Mesendoderm (in vitro differentiated cells): Measurements from ENCODE around the gene SIGLEC14.

Source experiments
- DNase-seq: peaks from one replicate; pipeline ENCODE4 v3.0.0; 2013
- H2AK5ac ChIP-seq: 2 replicates; pipeline ENCODE4 v1.6.1; 2013; ENCODE audit warnings: low read length, inconsistent platforms
- H2BK120ac ChIP-seq: 2 replicates; pipeline ENCODE4 v1.6.1; 2013; ENCODE audit warnings: low read depth, mild to moderate bottlenecking, low read length, moderate library complexity, mixed read lengths
- H2BK15ac ChIP-seq: replicated peaks from 2 replicates; pipeline ENCODE4 v1.6.1; 2013; ENCODE audit warnings: low read depth, mild to moderate bottlenecking, moderate library complexity
- H2BK5ac ChIP-seq: 2 replicates; pipeline ENCODE4 v1.6.1; 2013; ENCODE audit warnings: low read length, inconsistent platforms
- H3K18ac ChIP-seq: 2 replicates; pipeline ENCODE4 v1.6.1; 2013; ENCODE audit warnings: mild to moderate bottlenecking, low read length, mixed read lengths
- H3K23ac ChIP-seq: one replicate; pipeline ENCODE4 v1.6.1; 2013; ENCODE audit warnings: low read length
- H3K27ac ChIP-seq: 2 replicates; pipeline ENCODE4 v1.5.1; 2013; ENCODE audit warnings: low read depth, mild to moderate bottlenecking, inconsistent platforms, low read length, moderate library complexity
- H3K27me3 ChIP-seq: 2 replicates; pipeline ENCODE4 v1.6.1; 2013; ENCODE audit warnings: low read length, control low read depth, mild to moderate bottlenecking, inconsistent platforms; ENCODE audit not compliant: insufficient read depth, poor library complexity
- H3K36me3 ChIP-seq: 2 replicates; pipeline ENCODE4 v1.6.1; 2013; ENCODE audit warnings: low read length, inconsistent platforms; ENCODE audit not compliant: control insufficient read depth, insufficient read depth
- H3K4ac ChIP-seq: one replicate; pipeline ENCODE4 v1.6.1; 2013; ENCODE audit warnings: low read depth, mild to moderate bottlenecking, low read length, moderate library complexity
- H3K4me1 ChIP-seq: 2 replicates; pipeline ENCODE4 v1.6.1; 2013; ENCODE audit warnings: low read depth, low read length, inconsistent platforms; ENCODE audit not compliant: control insufficient read depth
- H3K4me2 ChIP-seq: 2 replicates; pipeline ENCODE4 v1.6.1; 2013; ENCODE audit warnings: low read length
- H3K4me3 ChIP-seq: 2 replicates; pipeline ENCODE4 v1.5.1; 2013; ENCODE audit warnings: mild to moderate bottlenecking, low read length
- H3K56ac ChIP-seq: one replicate; pipeline ENCODE4 v1.6.1; 2013; ENCODE audit warnings: low read length
- H3K79me1 ChIP-seq: 2 replicates; pipeline ENCODE4 v1.6.1; 2013; ENCODE audit warnings: low read length, inconsistent platforms
- H3K79me2 ChIP-seq: 2 replicates; pipeline ENCODE4 v1.6.1; 2013; ENCODE audit warnings: mild to moderate bottlenecking, low read length; ENCODE audit not compliant: control insufficient read depth, insufficient read depth
- H3K9ac ChIP-seq: 2 replicates; pipeline ENCODE4 v1.6.1; 2013; ENCODE audit warnings: low read length, inconsistent platforms
- H4K5ac ChIP-seq: one replicate; pipeline ENCODE4 v1.6.1; 2013; ENCODE audit warnings: low read length
- H4K8ac ChIP-seq: one replicate; pipeline ENCODE4 v1.6.1; 2013; ENCODE audit warnings: low read depth, mild to moderate bottlenecking, control low read depth, low read length, moderate library complexity
- WGBS: extraction: QIAGEN DNeasy Blood & Tissue Kit; methylation state at CpG from one replicate; pipeline ENCODE4 v1.1.7; 2013; ENCODE audit warnings: low lambda C conversion rate, missing lambda C conversion rate; ENCODE audit not compliant: insufficient coverage; ENCODE audit errors: extremely low coverage; 5-methylcytosine and 5-hydroxymethylcytosine counted together

SIGLEC14 gene

GRCh38 chr19:51663650-51664049 lies 17.0 kb upstream of the SIGLEC14 start:
- no peak overlapping the region for H2BK120ac ChIP-seq
- H3K18ac ChIP-seq, result no peak overlapping the region
- H3K56ac ChIP-seq, result no peak overlapping the region
- no CpG with 5 or more reads among the region's 3 CpGs for WGBS
- H3K79me1 ChIP-seq, result no peaks in the 10 kb centered on the region
- H3K36me3 ChIP-seq, result no peaks in the 10 kb centered on the region
- H3K4ac ChIP-seq, result no peak overlapping the region
- H3K79me2 ChIP-seq, result no peaks in the 10 kb centered on the region
- H3K23ac ChIP-seq, result no peak overlapping the region
- H2BK15ac ChIP-seq, result no peak overlapping the region
- no peak for DNase-seq
- no peaks in the 10 kb centered on the region for H3K27me3 ChIP-seq
- no peak overlapping the region for H3K4me3 ChIP-seq
- H3K4me1 ChIP-seq, result no peaks in the 10 kb centered on the region
- H3K9ac ChIP-seq, result no peak overlapping the region
- H2BK5ac ChIP-seq, result no peak overlapping the region
- no peak overlapping the region for H2AK5ac ChIP-seq
- no peak overlapping the region for H3K4me2 ChIP-seq
- H4K5ac ChIP-seq, result no peak overlapping the region
- no peak overlapping the region for H4K8ac ChIP-seq
- no peak overlapping the region for H3K27ac ChIP-seq

DNA sequence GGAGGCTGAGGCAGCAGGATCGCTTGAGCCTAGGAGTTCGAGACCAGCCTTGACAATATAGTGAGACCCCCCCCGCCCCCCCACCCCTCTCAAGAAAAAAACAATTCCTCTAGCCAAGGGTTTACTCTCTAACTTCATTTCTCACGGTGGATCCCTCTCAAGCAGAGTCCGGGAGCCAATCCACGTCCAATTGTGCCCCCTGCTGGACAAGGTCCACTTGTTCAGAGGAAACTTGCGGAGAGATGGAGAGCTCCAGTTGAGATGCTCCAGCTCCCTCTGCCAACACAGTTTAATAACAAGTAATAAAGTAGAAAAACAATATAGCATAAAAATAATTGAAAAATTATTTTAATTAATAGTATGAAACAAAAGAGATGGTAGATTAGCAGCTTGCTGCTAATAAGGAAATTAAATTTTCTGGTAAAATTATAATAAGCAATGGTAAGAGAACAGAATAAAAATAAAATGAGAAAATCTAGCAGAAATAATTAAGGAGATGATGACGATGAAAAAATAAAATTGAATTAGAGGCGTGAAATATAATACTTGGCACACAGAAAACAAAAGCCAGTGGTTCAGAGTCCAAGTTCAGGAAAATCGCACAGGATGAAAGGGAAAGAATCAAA lies 14.5 kb upstream of the SIGLEC14 start:
- H3K56ac ChIP-seq, result no peak overlapping the region
- no peak overlapping the region for H2BK120ac ChIP-seq
- no peak overlapping the region for H2BK15ac ChIP-seq
- H3K27me3 ChIP-seq, result no peaks in the 10 kb centered on the region
- H4K8ac ChIP-seq, result no peak overlapping the region
- H3K27ac ChIP-seq, result no peak overlapping the region
- no CpG with 5 or more reads among the region's 10 CpGs for WGBS
- H4K5ac ChIP-seq, result no peak overlapping the region
- no peaks in the 10 kb centered on the region for H3K4me1 ChIP-seq
- no peak overlapping the region for H3K4me3 ChIP-seq
- no peaks in the 10 kb centered on the region for H3K36me3 ChIP-seq
- no peaks in the 10 kb centered on the region for H3K79me2 ChIP-seq
- no peak overlapping the region for H3K4ac ChIP-seq
- H3K9ac ChIP-seq, result no peak overlapping the region
- no peaks in the 10 kb centered on the region for H3K79me1 ChIP-seq
- DNase-seq, result peak; percentile 81
- H3K18ac ChIP-seq, result no peak overlapping the region
- H2AK5ac ChIP-seq, result no peak overlapping the region
- no peak overlapping the region for H3K4me2 ChIP-seq
- no peak overlapping the region for H3K23ac ChIP-seq
- no peak overlapping the region for H2BK5ac ChIP-seq

DNA sequence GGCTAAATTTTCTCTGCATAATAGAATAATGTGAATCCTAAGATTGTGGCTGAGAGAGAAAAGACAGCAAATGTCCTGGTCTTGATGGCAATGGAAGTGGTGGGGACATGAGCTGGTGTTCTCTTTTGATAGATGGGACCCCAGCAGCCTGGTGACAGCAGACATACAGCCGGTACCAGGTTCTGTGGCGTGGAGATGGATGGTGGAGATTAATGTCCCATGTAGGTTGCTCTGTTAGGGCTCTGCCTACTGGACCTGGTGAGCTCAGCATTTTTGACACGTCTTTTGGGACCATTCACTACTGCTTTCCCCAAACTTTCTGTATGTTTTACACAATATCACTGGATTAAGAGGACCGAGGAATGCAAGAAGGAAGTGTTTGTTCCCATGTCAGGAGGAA lies 8.2 kb upstream of the SIGLEC14 start:
- Histone ChIP-seq H2BK5ac (no peak overlapping the region), H4K5ac (no peak overlapping the region), H3K36me3 (no peaks in the 10 kb centered on the region), H2AK5ac (no peak overlapping the region), H3K4me2 (no peak overlapping the region), H3K4ac (no peak overlapping the region), H3K79me1 (no peaks in the 10 kb centered on the region), H3K56ac (no peak overlapping the region), H2BK15ac (no peak overlapping the region), H3K4me3 (no peak overlapping the region), H3K79me2 (no peaks in the 10 kb centered on the region), H3K9ac (no peak overlapping the region), H2BK120ac (no peak overlapping the region), H3K4me1 (no peaks in the 10 kb centered on the region), H3K23ac (no peak overlapping the region), H4K8ac (no peak overlapping the region), H3K18ac (no peak overlapping the region), H3K27me3 (no peaks in the 10 kb centered on the region), H3K27ac (no peak overlapping the region)
- peak; percentile 11 for DNase-seq
- no CpG with 5 or more reads among the region's 4 CpGs for WGBS

- H3K79me1 ChIP-seq, result no peaks in the 10 kb centered on the region
- H2BK120ac ChIP-seq, result no peak overlapping the region
- no peak overlapping the region for H3K4me2 ChIP-seq
- no peak overlapping the region for H3K18ac ChIP-seq
- no peak overlapping the region for H4K5ac ChIP-seq
- H3K23ac ChIP-seq, result no peak overlapping the region
- H3K9ac ChIP-seq, result no peak overlapping the region
- no peak overlapping the region for H2BK15ac ChIP-seq
- H3K4me3 ChIP-seq, result no peak overlapping the region
- H2BK5ac ChIP-seq, result no peak overlapping the region
- WGBS, result no CpG with 5 or more reads among the region's 2 CpGs
- H3K79me2 ChIP-seq, result no peaks in the 10 kb centered on the region
- H3K27ac ChIP-seq, result no peak overlapping the region
- no peak overlapping the region for H3K56ac ChIP-seq
- no peaks in the 10 kb centered on the region for H3K4me1 ChIP-seq
- H3K27me3 ChIP-seq, result no peaks in the 10 kb centered on the region
- no peak overlapping the region for H4K8ac ChIP-seq
- H2AK5ac ChIP-seq, result no peak overlapping the region
- H3K4ac ChIP-seq, result no peak overlapping the region
- DNase-seq, result no peak
- no peaks in the 10 kb centered on the region for H3K36me3 ChIP-seq
These were observed 6.5 kb upstream of the SIGLEC14 start for GRCh38 chr19:51653162-51653561.

DNA sequence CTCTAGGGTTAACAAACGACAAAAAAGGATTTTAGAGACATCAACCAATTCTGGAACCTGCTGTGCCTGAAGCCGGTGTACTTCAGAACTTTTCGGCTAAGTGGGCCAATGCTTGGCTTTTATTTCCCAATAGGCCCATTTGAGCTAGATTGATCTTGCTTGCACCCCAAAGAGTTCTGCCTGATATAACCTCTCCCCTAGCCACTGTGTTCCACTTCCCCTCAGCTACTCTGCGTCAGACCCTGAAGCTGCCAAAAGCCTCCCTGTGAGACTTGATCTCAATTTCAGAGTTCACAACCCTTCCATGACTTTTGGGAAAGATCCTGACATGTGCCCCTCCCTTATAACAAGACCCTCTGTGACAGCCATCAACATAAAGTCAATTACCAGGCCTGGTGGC lies 5.6 kb upstream of the SIGLEC14 start:
- no peak overlapping the region for H4K8ac ChIP-seq
- H3K4me2 ChIP-seq, result no peak overlapping the region
- H2BK5ac ChIP-seq, result no peak overlapping the region
- no peak overlapping the region for H3K56ac ChIP-seq
- H3K18ac ChIP-seq, result no peak overlapping the region
- no peak overlapping the region for H2BK120ac ChIP-seq
- no peak overlapping the region for H3K23ac ChIP-seq
- no peak overlapping the region for H2BK15ac ChIP-seq
- DNase-seq, result no peak
- H3K4me1 ChIP-seq, result no peaks in the 10 kb centered on the region
- H2AK5ac ChIP-seq, result no peak overlapping the region
- H3K4ac ChIP-seq, result no peak overlapping the region
- H4K5ac ChIP-seq, result no peak overlapping the region
- H3K36me3 ChIP-seq, result no peaks in the 10 kb centered on the region
- WGBS, result no CpG with 5 or more reads among the region's 4 CpGs
- H3K79me2 ChIP-seq, result no peaks in the 10 kb centered on the region
- H3K79me1 ChIP-seq, result no peaks in the 10 kb centered on the region
- H3K27me3 ChIP-seq, result no peaks in the 10 kb centered on the region
- no peak overlapping the region for H3K9ac ChIP-seq
- H3K27ac ChIP-seq, result no peak overlapping the region
- no peak overlapping the region for H3K4me3 ChIP-seq

DNA sequence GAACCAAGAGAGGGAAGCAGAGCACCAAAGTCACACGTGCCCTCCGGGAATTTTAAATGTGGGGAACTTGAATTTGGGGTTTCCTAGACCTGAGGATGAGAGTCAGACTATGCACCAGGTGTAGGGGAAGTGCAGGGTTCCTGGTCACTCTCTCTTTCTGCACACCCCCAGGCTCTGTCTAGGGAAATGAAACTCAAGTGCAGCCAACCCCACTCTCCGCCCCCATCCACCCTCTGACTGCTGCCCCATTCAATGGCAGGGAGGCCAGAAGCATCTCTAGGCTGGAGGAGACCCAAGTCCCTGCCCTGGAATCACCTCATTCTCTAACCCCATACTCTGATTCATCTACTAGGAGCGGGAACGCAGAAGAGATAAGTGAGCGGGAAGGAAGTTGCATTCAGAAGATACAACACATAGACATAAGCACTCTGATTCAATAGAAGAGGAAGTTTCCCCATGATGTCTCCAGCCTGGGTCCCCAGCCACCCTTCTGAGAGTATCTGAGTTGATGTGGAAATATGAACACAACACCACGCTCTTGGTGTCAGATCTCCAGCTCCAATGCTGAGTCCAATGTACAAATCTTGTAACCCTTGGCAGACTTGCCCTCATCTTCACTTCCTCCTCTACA lies 4.7 kb upstream of the SIGLEC14 start:
- Histone ChIP-seq H4K8ac (no peak overlapping the region), H2BK15ac (no peak overlapping the region), H2BK120ac (no peak overlapping the region), H2AK5ac (no peak overlapping the region), H3K4me1 (no peaks in the 10 kb centered on the region), H3K27ac (no peak overlapping the region), H3K56ac (no peak overlapping the region), H3K9ac (no peak overlapping the region), H3K4ac (no peak overlapping the region), H2BK5ac (no peak overlapping the region), H3K27me3 (no peaks in the 10 kb centered on the region), H3K18ac (no peak overlapping the region), H3K79me1 (no peaks in the 10 kb centered on the region), H3K79me2 (no peaks in the 10 kb centered on the region), H3K4me3 (no peak overlapping the region), H3K23ac (no peak overlapping the region), H4K5ac (no peak overlapping the region), H3K4me2 (no peak overlapping the region), H3K36me3 (no peaks in the 10 kb centered on the region)
- WGBS, result no CpG with 5 or more reads among the region's 7 CpGs
- DNase-seq, result no peak
